Bone marrow (tissue), 2 donors: Measurements from ENCODE around the gene SF1.
A peak's percentile ranks its signal among the peaks of the same experiment; 100 is the strongest.

ENCODE experiments used
- DNase-seq, 2 donors: peaks; one replicate each; lab custom pipeline; 2025; lab: John Stamatoyannopoulos, UW

SF1 gene

DNA sequence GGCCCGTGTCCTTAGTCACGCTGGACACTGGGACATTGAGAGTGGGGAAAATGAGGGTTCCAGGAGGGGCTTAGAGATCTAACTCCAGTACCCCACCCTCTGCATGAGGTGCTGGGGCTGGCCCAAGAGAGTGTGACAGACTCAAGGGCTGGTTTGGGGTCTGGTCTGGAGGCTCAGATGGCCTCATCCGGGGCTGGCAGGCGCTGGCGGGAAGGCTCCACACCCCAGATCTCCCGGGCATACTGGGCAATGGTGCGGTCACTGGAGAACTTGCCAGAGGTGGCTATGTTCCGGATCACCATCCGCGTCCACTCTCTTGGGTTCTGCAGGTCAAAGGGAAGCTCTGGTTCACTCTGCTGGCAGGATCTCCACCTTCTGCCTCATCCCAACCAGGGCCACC lies 31.9 kb downstream of the SF1 start:
- no peak for DNase-seq

DNA sequence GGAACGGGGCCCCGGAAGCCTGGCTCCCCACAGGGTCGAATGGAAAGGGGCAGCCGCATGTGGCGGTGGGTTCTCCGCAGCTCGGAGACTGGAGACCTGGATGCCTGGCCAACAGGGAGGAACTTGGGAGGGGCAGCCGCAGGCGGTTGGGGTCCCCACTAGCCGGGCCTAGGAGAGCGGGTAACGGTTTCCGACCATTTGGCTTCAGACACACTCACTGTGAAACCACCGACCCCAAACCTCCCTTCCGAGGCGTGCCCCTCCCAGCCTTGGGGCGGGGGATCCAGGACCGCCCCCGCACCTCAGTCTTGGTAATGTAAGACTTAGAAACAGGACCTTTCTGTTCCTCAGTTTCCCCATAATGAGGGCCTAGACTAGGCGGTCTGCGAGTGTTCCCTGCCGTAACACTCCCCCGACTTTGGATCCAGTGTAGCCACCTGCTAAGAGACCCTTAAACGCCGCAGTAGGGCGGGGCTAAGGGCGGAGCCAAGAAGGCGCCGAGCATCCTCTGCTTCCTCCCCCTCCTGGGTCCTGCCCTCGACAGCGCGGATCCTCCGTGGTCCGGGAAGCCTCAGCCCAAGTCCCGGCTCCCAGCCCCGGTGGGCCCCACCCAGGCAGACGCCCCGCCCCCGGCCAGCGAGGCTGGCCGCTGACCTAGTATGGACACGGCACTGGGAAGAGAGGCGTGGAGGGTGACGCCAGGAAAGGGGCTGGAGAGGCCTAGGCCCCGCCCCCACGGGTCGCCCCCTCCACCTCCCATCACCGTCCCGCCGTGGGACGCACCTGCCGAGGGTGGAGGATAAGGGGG lies 32.6 kb downstream of the SF1 start:
- DNase-seq, result peak; percentile 45 to 75

DNA sequence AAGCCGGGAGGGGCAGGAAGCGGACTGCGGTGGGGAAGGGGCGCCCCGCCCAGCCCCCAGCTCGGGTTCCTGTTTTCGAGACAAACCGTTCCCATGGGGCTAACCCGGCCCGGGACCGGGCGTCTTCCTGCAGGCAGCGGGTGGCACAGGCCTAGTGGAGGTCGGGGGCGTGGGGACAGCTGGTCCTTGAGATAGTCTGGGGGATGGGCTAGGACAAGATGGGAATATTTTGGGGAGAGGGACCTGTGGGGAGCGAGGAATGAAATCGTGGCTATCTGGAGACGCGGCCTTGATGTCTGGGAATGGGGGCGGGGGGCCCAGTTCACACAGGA lies 33.2 kb downstream of the SF1 start:
- peak; percentile 47 to 91 for DNase-seq

DNA sequence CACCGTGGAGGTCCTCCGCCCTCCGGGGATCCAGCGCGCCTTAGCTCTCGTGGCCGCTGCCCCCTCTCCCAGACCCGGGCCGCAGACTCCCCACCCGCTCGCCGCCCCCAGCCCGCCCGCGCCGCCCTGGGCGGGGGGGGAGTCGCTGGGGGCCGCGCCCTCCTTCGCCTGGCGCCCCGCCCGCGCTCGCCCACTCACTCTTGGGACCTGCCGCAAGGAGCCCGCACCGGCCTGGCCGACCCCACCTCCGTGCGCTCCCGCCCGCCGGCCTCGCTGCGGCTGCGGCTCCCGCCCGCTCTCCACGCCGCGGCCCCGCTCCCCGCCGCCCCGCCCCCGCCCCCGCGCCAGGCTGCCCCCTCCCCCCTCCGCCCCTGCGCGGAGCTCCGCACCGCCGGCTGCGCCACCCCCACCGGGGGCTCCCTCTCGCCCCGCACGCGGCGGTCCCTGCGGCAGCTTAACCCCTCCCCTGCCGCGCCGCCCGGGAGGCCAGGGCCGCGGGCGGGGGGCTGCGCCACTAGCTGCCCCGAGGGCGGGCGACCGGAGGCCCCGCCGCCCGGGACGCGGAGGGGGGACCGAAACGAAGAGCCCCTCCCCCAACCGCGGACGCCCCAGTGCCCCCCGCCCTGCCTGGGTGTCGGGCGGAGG lies 33.7 kb downstream of the SF1 start:
- no peak for DNase-seq

DNA sequence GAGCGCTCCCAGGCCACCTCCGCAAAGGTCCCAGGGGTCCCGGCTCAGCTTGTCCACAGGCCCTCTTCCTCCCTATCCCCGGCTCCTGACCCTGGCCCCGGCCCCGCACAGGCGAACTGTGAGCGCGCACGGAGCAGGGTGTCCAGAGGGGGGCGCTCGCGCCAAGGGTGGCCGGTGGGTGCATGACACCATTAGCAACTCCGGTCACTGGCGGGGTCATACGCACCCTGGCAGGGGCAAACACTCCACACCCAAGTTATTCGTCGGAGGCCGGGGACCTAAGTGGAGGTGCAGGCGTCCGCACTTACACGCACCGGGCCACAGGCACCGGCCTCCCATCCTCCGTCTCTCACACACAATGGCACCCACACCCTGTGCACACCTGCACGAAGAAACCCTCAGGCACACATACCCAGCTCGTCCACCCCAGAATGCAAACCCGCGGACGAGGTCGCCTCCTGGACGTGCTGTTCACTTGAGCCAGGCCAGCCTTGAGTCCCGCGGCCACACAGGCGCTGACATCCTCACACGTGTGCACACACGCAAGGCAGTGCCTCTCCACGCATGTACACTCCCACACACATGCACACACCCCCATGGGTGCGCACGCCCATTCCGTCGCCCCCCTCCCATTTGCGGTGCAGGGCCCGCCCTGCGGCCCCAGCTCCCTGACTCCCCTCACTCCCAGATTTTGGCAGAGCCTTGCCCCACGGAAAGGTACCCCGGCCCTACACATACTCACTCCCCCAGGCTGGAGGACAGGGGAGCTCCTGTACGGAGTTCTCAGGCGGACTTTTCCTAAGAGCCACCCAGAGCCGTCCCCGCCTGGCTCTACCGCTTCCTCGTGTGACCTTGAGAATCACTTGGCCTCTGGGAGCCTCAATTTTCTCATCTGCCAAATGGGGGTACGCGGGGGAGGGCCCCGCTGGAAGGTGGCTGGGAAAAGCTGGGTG lies 34.5 kb downstream of the SF1 start, which contains the start of gene RASGRP2:
RASGRP2 (minus strand) TSS at position 552 of the 953 bp plus-strand sequence. CDS start 1,276 bp downstream, outside the sequence.
- DNase-seq, result peak; percentile 41 to 75

DNA sequence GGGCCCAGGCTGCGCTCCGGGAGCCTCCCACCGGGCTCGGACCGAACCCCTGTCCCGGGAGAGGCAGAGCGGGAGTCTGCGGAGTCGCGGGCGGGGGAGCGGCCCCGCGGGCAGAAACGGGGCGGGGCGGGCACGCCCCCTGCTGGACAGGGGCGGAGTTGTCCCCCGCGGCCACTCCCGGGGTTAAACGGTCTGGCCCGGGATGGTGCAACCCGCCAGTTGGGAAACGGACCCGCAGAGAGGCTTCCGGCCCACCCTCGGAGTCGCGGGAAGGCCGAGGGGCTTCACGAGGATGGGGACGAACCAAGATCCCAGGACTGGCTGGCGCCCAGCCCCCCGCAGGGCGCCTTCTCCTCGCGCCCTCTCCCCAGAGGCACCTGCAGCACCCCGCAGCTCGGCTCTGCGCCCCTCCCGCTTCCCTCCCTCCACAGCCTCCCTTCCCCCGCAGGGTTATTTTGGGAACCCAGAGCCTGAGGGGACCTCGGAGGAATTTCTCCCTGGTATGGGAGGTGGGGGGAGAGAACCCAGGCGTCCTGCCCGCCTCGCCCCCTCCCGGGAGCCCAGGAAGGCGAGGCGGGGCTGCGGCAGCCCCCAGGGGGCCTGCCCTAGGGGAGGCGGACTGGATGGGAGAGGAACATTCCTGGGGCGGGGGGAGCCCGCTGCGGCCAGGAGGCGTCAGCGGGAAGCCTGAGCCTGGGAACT lies 35.3 kb downstream of the SF1 start:
- peak; percentile 28 to 79 for DNase-seq

DNA sequence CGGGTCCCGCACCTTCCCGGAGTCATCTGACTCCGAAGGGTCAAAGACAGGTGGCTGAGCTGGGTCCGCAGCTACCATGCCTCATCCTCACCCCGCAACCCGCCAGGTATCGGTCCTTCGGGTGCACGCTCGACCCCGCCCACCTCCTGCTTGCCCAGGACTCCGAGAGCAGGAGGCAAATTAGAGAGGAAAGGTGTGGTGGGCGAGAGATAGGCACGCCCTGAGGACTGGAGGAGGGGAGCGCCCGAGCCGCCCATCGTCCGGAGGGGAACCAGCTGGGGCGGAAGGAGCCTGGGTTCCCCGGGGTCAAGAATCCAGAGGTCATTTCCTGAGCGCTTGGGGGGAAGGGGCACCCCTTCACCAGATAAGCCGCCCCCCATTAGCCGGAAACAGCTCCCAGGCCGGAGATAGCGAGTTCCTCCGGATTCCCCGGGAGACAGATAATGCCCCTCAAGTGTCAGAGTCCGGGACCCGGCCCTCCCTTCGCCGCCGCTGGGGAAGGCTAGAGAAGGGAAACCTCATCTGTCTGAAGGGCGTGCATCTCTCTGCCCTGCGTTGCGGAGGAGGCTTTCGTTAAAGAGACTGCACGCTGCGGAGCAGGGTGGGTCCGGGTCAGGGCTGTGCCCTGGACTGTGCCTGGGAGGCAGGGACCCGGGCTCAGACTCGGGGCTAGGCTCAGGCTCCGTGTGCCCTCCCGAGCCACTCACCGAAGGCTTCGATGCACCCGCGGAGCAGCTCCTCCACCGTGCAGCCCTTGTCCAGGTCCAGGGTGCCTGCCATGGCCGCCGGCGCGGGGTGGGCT lies 36.1 kb downstream of the SF1 start:
- peak in 1 of 2 donors; percentile 13 for DNase-seq

DNA sequence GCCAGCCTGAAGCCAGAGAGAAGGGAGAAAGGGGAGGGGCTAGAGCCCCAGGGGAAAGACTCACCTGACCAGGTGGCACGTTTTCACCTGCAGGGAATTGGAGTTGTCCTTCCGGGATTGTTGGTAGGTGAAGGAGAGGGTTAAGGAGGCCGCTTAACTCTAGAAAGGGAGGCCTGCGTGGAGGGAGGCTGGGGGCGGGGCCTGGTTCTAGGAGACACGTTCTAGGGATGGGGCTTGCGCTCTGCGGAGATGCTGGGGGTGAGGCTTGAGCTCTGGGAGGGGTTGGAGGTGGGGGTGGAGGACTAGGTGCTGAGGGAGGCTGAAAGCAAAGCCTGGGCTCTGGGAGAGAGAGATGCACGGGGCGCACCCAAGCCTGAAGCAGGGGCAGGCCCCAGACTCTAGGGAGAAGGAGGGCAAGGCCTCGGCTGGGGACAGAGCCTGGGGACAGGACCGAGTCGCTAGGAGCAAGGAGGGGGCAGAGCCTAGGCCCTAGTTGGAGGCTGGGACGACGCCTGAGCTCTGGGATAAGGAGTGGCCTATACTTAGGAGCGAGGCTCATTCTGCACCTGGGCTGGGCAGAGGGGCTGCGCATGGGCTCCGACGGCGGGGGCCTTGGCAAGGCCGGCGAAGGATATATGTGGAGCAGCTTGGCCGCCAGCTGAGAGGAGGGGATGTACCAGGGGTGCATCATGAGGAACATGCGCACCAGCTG lies 36.8 kb downstream of the SF1 start:
- no peak for DNase-seq

DNA sequence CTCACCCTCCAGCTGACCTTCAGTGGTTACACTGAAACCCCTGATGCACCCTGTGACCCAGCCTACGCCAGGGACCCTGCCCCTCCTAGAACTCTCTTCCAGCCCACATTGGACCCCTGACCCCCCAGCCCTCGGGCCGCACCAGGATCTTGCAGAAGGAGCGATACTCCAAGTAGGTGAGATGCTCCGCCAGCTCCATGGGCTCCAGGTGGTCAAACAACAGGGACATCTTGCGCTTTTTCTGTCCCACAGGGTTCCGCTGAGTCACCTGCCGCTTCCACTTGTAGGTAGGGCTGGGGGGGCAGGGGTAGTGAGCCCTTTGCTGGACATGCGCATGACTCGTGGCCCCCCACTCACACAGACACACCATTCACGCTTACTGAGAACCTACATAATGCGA lies 38.5 kb downstream of the SF1 start:
- DNase-seq, result no peak

DNA sequence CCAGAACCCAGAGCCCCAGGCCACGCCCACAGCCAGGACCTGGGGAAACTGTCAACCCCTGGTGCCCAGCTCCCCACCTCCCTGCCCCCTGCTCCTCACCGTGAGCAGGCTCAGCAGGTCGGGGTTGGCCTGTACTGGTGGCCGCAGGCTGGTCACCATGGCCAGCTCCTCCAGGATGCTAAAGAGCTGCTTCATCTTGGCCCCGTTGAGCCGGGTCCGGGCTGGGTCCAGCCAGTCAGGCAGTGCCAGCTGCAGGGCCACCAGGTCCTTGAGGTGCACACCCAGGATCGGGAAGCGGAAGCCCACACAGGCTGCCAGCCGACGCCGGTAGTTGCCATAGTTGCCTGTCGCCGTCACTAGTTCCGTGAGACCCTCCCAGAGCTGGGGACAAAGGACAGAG lies 41.7 kb downstream of the SF1 start:
- no peak for DNase-seq

DNA sequence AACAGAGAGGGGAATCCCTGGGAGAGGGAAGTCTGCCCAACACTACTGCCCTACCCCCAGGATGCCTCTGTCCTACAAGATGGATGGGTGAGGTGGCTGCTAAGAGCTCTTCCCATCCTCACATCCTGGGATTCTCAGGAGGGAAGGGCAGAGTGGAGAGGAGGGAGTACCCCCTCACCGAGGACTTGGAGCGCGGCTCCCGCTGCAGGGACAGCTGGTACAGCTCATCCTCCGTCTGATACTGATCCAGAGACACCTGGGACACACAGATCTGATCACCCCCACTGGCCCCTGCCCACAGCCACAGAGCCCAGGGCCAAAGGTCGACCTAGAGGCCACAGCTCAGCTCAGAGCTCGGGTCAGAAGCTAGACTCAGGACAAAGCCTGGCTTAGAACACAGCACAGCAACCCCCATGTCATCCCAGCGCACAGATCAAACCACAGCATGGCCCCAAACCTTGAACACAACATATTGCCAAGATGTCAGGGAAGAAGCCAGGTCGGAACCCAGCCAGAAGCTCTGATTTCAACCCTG lies 42.5 kb downstream of the SF1 start:
- no peak for DNase-seq

DNA sequence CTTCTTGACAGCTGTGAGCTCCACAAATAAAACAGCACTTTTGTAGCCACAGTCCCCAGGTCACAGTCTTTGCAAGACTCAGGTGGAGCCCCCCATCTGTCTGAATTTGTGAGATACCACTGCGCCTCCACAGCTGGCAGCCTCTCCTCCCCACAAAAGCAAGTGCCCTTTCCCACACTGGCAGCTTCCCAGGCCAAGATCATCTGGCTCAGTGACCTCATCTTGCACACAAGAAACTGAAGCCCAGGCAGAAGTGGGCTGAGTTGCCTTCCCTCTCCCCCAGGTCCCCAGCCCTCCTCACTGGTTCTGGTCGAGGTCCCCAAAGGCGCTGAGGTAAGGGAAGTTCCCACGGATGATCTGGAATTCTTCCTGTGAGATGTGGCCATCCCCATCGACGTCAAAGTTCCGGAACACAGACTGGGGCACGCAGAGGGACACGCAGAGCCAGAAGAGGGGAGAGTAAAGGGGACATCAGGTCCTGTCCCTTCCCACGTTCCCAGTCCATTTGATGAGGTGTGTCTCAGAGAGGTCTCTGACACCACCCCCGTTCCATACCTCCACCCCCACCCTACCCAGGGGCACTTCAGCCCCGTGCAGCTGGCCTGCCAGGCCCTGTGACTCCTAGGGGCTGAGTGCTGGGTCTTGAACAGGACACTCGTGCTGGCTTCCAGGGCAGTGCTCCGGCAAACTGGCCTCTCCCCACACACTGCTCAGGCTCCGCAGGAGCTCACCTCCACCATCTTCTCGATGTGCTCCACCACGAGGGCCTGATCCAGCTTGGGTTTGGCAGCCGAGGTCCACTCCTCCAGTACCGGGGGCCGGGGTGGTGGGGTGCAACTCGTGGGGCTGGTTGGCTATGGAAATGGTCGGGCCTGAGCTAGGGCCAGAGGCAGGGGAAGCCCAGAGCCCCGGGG lies 43.3 kb downstream of the SF1 start:
- no peak for DNase-seq

DNA sequence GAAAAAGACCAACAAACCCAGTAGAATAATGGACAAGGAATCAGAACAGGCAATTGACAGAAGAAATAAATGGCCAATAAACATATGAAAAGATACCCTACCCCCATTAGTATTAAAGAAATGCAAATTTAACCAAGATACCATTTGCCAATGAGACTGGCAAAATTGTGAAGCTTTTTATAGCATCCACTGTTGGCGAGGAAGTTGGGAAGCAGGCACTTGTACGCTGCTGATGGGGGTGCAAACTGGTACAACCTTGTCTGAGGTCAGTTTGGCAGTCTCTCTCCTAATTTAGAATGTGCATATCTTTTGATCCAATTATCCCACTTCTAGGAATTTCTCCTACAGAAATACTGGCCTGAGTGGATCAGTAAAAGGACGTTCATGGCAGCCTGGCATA lies 46.7 kb downstream of the SF1 start:
- no peak for DNase-seq

DNA sequence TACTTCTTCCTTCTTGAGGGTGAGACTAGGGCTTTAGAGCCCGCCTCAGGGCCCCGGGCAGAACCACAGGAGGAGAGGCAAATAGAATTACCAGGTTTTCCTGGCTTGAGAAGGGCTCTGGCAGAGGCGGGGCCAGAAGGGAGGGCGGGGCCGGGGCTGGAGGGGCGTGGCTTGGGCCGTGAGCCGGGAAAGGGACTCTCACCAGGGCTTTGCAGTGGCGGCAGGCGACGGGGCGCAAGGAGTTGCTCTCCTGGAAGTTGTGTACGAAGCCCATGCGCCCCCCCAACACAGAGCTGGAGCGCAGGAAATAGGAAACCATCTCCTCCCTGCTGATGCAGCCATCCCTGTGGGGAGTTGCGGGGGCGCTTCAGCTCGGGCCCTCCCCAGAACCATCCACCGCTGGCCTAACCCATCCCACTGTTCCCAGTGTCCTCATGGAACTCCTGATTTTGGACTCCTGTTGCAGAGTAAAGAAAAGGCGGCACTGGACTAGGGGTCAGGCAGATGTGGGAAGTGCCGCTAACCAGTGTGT lies 48.4 kb downstream of the SF1 start:
- no peak for DNase-seq

DNA sequence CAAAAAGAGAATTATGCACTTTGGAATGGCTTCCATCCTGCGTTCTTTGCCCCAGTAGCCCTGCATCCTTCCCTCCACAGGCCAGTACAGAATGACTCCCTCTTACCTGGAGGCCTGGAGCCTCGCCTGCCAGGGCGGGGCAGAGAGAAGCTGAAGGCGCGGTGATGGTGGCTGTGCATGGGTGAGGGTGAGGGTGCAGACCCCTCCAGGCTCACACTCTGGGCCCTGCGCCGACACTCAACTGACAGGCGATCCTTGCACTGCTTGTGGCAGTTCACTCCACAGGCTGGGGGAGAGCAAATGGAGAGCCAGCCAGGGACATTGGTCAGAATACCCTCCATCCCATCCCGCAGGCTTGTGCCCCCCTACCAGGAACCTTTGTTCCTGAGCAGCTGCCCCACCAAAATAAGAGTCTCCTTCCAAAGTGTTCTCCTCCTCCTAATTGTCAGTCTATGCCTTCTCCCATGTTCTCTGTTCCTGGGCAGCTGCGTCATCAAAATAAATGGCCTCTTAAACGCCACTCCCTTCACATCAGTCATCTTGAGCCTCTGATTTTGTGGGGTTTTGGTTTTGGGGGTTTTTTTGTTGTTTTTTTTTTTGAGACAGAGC lies 49.5 kb downstream of the SF1 start:
- no peak for DNase-seq

DNA sequence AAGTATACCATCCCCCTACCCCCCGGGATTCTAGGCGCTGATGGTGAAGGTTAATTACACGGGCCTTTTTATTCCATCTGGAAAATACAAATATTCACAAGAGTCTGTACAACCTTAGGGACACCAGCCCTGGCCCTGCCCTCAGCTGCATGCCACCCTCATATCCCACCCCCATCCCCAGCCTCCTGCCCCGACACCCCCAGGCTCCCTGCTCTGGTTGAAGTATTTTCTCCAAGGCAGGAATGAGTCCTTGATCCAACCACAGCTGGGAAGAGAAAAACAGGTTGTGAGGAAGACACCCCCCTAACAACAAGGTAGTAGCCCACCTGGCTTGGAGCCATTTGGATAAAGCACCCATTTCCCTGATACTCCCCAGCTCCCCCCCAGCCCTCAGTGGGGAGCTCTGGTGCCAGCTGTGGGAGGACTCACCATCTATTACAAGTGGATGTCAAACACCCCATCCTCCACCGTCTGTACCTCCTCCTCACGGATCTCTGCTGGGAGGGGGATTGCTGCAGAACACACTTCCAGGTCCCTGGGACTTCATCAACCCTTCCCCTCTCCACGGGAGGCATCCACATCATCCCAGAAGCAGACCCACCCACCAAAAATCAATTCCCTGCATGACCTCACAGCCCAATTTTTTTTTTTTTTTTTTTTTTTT lies 51.3 kb downstream of the SF1 start:
- DNase-seq, result no peak

DNA sequence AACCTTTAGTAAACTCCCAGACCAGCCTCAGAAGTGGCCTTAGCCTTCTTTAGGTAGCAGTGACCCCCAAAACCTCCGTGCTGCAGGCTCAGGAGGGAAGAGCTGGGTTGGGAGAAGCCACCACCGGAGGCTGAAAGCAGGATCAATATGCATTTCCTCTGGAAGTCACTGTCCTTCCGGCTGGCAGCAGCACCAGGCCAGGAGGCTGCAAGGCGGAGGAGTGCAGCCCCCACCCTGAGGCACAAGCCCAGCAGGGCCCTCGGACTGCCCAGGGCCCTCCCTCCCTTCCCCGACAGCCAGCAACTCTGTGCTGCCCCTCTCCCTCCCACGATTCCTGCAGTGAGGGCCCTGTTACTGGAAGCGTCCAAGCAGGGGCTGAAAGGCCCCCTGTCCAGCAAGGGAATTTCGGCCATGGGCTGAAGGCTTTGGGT lies 52.1 kb downstream of the SF1 start:
- DNase-seq, result no peak
